ENCODE data around the gene ENPP1.

ENPP1 gene

GRCh38 chr6:131764350-131764749 is 43.5 kb upstream of the ENPP1 start:
- H3K4me3 ChIP-seq (replicated peaks in 1 of 2; ENCODE audit: low read depth in 2 of 2, low read length in 2 of 2) = no peak overlapping the region
- no peak for TF ChIP-seq CTCF (IDR thresholded peaks at IDR 0.05; ENCODE audit: low read depth, low read length)
- peak; percentile 27 to 41 for DNase-seq (ENCODE audit: low read depth in 2 of 2)

- H3K4me3 ChIP-seq (replicated peaks in 1 of 2; ENCODE audit: low read depth in 2 of 2, low read length in 2 of 2) = no peak overlapping the region
- no peak for TF ChIP-seq CTCF (IDR thresholded peaks at IDR 0.05; ENCODE audit: low read depth, low read length)
- DNase-seq (ENCODE audit: low read depth in 2 of 2) = peak; percentile 66 to 81
These were observed 42.6 kb upstream of the ENPP1 start for GRCh38 chr6:131765081-131765803.

- no peak for DNase-seq (ENCODE audit: low read depth in 2 of 2)
- no peak overlapping the region for H3K4me3 ChIP-seq (replicated peaks in 1 of 2; ENCODE audit: low read depth in 2 of 2, low read length in 2 of 2)
- no peak for TF ChIP-seq CTCF (IDR thresholded peaks at IDR 0.05; ENCODE audit: low read depth, low read length)
These were observed 42.0 kb upstream of the ENPP1 start for GRCh38 chr6:131765804-131766135.

GRCh38 chr6:131766631-131767030 is 41.2 kb upstream of the ENPP1 start:
- DNase-seq (ENCODE audit: low read depth in 2 of 2) = no peak
- no peak overlapping the region for H3K4me3 ChIP-seq (replicated peaks in 1 of 2; ENCODE audit: low read depth in 2 of 2, low read length in 2 of 2)
- no peak for TF ChIP-seq CTCF (IDR thresholded peaks at IDR 0.05; ENCODE audit: low read depth, low read length)

GRCh38 chr6:131768964-131769363 is 38.9 kb upstream of the ENPP1 start:
- H3K4me3 ChIP-seq (replicated peaks in 1 of 2; ENCODE audit: low read depth in 2 of 2, low read length in 2 of 2) = no peak overlapping the region
- no peak for DNase-seq (ENCODE audit: low read depth in 2 of 2)
- no peak for TF ChIP-seq CTCF (IDR thresholded peaks at IDR 0.05; ENCODE audit: low read depth, low read length)

- H3K4me3 ChIP-seq (replicated peaks in 1 of 2; ENCODE audit: low read depth in 2 of 2, low read length in 2 of 2) = no peak overlapping the region
- no peak for TF ChIP-seq CTCF (IDR thresholded peaks at IDR 0.05; ENCODE audit: low read depth, low read length)
- DNase-seq (ENCODE audit: low read depth in 2 of 2) = no peak
These were observed 38.3 kb upstream of the ENPP1 start for GRCh38 chr6:131769385-131770141.
